ENCODE results near the gene DSC2.
A peak's percentile ranks its signal among the peaks of the same experiment; 100 is the strongest.

DSC2 gene

GRCh38 chr18:31065036-31065773 lies 37.0 kb downstream of the DSC2 start:
- H3K27ac ChIP-seq: no peak overlapping the region
- ChIA-PET CTCF (no interaction called here), POLR2A (ENCODE audit: low non-redundant PET) (no interaction called here)
- no peak for DNase-seq (ENCODE audit: low spot score)
- TF ChIP-seq CTCF (conservative IDR thresholded peaks at IDR 0.05; ENCODE audit: low read depth): no peak

DNA sequence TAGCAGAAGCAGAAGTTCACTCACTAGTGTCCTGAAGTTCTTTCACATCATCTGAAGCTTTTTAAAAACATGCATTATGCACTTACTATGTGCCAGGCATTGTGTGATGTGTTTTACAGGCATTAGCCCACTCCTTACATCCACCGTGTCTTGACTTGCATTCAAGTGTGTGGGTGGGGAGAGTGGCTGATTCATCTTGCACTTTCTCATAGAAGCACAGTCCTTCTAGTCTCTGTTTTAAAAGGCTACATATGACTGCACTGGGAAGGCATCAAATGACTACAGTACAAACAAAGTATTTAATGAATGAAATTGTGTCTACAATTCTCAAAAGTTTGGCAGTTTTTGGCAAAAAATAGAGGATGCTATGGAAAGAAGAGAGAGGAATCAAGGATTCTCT lies 38.1 kb downstream of the DSC2 start:
- TF ChIP-seq CTCF (conservative IDR thresholded peaks at IDR 0.05; ENCODE audit: low read depth): no peak
- peak; percentile 14 for DNase-seq (ENCODE audit: low spot score)
- ChIA-PET POLR2A (ENCODE audit: low non-redundant PET) (no interaction called here), CTCF (no interaction called here)
- no peak overlapping the region for H3K27ac ChIP-seq

- DNase-seq (ENCODE audit: low spot score): no peak
- ChIA-PET CTCF (no interaction called here), POLR2A (ENCODE audit: low non-redundant PET) (interaction anchor here (1.1 kb wide), 1 partner anchor 19 kb away, joined by 3 read pairs; the partner anchor contains the start of gene DSC3)
- no peak overlapping the region for H3K27ac ChIP-seq
- no peak for TF ChIP-seq CTCF (conservative IDR thresholded peaks at IDR 0.05; ENCODE audit: low read depth)
These were observed 40.3 kb downstream of the DSC2 start for GRCh38 chr18:31061945-31062344.

DNA sequence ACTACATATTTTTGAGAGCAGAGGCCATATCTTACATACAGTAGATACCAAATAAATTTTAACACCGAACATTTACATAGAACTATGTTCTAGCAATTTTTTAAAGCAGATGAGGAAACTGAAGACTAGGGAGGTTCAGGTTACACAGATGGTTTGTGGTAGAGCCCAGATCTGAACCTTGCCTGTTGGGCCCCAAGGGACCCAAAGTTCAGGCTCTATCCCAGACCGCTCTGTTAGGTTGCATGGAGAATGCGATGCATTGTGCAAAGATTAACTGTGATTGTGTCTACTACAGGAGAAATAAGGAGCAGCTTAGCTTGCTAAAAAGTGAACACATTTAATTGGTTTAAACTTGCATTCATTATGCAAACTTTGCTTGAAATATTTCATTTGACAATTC lies 43.3 kb downstream of the DSC2 start:
- POLR2A ChIA-PET (ENCODE audit: low non-redundant PET): no interaction called here
- TF ChIP-seq CTCF (conservative IDR thresholded peaks at IDR 0.05; ENCODE audit: low read depth): no peak
- no peak for DNase-seq (ENCODE audit: low spot score)
- H3K27ac ChIP-seq: no peak overlapping the region
- CTCF ChIA-PET: no interaction called here

GRCh38 chr18:31057917-31058316 lies 44.3 kb downstream of the DSC2 start:
- POLR2A ChIA-PET (ENCODE audit: low non-redundant PET): no interaction called here
- DNase-seq (ENCODE audit: low spot score): no peak
- H3K27ac ChIP-seq: no peak overlapping the region
- CTCF ChIA-PET: no interaction called here
- TF ChIP-seq CTCF (conservative IDR thresholded peaks at IDR 0.05; ENCODE audit: low read depth): no peak

GRCh38 chr18:31057051-31057450 lies 45.2 kb downstream of the DSC2 start:
- no peak for TF ChIP-seq CTCF (conservative IDR thresholded peaks at IDR 0.05; ENCODE audit: low read depth)
- POLR2A ChIA-PET (ENCODE audit: low non-redundant PET): no interaction called here
- CTCF ChIA-PET: no interaction called here
- DNase-seq (ENCODE audit: low spot score): no peak
- H3K27ac ChIP-seq: no peak overlapping the region

Measured in RWPE1 (cell line).